Activated gamma-delta T cell treated with anti-CD3 and anti-CD28 coated beads, Interleukin-2, amount 50 U/mL, for 16 hours (primary cell): ENCODE results near the gene PARN.
"Not testable (repeated sequence)": the region's sequence is repeated elsewhere in the genome, so short reads cannot be mapped to it uniquely, and the experiment has no call there.

Experiments
- DNase-seq: peaks from one replicate; pipeline ENCODE4 v3.0.0-alpha.2; 2020; ENCODE audit warnings: low read depth

Gene PARN

DNA sequence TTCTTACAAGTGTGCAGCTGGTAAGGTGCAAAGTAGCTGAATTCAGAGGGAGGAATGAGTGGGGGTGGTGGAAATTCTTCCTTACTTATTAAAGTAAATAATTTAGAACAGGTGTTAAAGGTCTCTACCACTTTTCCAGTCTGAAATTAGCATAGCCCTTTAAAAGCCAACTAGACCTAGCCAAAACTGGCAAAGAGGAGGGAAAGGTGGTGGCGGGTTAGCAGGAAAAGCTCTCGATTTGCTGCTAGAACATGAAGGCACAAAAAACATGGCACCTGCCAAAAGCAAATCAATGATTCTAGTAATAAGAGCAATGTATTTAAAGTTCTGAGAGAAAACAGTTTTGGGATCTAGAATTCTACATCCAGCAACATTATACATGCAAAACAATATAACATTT lies 157.7 kb downstream of the PARN start:
- no peak for DNase-seq

GRCh38 chr16:14470788-14471187 lies 159.3 kb downstream of the PARN start:
- DNase-seq = no peak

- no peak for DNase-seq
Measured at GRCh38 chr16:14465799-14466198, 164.3 kb downstream of the PARN start.

- DNase-seq = no peak
Measured at GRCh38 chr16:14464796-14465195, 165.3 kb downstream of the PARN start.

GRCh38 chr16:14464192-14464591 lies 165.9 kb downstream of the PARN start:
- no peak for DNase-seq

DNA sequence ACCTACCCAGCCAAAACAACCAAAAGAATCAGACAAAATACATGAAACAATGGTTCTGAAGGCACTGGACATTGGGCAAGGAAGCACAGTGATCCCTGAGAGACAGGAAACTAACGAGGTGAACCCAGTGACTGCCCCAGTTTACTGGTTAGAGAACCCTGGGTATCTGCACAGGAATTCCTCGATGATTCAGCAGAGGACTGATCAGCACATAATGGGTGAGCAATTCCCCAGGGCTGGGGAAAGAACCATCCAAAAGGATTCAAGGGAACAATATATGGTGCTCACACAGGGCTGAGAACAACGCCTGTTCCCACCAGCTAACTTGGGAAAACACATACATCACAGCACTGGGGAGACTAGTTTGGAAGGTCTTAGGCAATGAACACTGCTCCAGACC lies 167.2 kb downstream of the PARN start:
- no peak for DNase-seq

GRCh38 chr16:14460726-14461125 lies 169.3 kb downstream of the PARN start:
- no peak for DNase-seq

GRCh38 chr16:14458576-14458975 lies 171.5 kb downstream of the PARN start:
- no peak for DNase-seq

DNA sequence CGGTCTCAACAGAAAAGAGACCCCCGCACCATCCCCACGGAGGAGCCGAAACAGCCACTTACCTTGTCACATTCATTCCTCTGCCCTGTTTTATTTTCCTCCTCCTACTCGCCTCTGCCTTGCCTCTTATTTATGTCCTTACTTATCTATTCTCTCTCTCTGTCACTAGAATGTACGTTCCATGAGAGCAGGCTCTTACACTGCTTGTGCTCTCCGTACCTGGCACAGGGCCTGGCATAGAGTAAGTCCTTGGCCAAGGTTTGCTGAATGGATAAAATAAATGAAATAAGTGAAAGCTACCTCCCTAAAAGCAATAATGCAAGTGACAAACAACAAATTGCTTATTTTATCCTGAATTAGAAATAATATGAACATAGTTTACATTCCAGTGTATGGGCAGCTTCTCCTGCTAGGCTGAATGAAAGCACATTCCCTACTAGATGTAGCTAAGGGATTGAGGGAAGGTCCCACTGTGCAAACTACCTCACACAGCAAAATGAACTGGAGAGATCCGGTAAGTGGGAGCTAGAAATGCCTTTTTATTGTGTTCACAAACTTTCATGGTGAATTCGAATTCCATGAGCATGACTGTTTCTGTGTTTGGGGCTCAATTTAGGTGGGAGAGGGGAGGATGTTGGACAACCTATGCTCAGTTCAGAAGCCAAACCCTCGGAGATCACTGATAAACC lies 173.1 kb downstream of the PARN start:
- DNase-seq = no peak

DNA sequence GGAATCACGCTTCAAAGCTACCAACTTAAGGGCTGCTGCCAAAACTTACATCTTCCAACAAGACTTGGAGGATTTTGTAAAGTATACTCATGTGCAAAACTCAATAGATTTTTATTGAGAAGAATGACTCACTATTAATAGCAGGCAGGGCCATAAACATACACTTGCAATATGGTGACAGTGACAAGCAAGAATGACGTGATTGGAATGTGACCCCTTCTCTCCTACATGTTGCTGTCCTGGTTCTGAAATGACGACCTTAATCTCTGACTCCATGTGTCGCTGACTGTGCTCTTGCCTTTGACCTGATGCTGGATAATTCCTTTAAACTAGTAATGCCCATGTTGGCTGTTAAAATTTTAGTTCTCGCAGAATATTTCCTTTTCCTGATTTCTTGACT lies 174.5 kb downstream of the PARN start:
- no peak for DNase-seq

DNA sequence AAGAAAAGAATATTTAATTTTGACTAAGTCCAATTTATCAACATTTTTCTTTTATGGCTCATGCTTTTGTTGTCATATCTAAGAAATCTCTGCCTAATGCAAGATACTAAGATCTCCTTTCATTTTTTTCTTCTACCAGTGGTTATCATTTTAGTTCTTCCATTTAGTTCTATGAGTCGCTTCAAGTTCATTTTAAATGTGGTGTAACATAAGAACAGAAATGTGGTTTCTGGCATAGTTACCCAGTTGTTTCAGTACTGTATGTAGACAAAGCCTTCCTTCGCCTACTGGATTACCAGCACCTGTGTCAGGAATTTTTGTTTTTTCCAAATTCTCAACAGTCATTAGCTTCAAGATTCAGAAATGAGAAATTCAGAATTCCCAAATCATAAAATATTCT lies 175.7 kb downstream of the PARN start:
- DNase-seq = no peak

GRCh38 chr16:14452066-14452465 lies 178.0 kb downstream of the PARN start:
- no peak for DNase-seq

DNA sequence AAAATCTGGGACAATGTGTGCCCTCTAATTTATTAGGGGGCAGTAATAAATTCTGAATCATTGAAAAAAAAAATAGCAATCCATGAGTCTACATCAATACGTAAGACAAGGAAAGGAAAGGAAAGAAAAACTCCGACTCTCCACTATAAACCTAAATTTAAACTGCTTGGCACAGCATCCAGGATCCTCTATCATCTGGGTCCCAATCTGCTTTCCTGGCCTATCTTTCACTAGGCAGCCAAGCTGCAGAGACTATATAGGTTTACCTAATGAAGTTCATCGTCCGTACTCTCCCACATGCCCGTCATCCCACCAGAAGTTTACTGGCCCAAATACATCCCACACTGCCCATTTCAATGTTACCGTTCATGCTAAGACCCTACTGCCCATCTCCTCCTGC lies 179.2 kb downstream of the PARN start:
- no peak for DNase-seq

GRCh38 chr16:14449790-14450480 lies 180.1 kb downstream of the PARN start:
- DNase-seq = no peak

GRCh38 chr16:14449334-14449733 lies 180.7 kb downstream of the PARN start:
- no peak for DNase-seq

DNA sequence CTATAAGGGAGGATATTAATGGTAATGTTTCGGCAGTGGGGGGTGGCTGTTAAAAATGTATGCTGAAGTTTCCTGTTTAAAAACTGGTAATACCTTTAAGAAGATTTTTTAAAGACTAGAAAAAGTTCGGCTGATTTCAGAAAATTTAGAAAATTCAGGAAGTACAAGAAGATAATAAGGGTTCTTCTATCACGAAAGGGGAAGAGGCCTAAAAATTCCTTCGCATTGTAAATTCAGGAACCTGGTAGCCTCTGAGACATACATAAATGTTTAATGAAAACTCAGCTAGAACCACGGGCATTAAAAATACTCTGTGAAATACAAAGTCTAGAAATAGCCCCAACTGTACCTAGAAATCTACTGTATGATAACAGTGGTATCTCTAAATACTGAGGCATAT lies 181.2 kb downstream of the PARN start:
- DNase-seq = no peak

GRCh38 chr16:14447783-14448182 lies 182.3 kb downstream of the PARN start:
- DNase-seq = no peak

GRCh38 chr16:14446796-14447195 lies 183.3 kb downstream of the PARN start:
- no peak for DNase-seq

DNA sequence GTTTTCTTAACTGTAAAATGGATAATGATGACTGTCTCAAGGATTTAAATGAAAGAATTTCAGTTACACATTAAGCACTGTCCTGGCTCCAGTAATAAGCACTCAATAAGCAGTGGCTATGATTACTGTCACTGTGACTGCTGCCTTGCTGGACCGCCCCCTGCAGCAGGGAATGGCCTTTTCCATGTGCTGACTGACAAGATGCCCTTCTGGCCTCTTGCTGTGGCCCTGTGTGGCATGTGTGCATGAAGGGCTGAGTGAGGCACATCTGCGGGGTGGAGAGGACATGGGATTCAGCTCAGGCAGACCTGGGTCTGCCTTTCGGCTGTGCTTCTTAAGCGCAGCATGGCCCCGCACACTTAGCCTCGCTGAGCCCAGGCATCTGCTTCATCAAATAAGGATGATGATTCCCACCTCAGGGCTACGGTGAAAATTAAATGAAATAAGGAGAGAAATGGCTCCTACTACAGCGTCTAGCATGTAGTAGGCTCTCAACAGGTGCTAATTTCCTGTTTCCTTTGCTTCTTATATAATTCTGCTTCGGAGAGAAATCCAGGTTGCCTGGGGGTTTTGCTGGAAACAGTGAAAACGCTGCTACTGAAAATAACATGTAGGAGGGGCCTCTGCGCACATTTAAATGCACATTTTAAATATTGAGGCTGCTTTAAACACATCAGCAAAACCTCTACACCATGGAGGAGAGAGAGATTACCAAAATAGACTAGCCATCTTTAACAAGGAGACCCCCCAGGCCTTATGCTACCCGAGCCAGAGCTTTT lies 183.9 kb downstream of the PARN start:
- DNase-seq = no peak

GRCh38 chr16:14444979-14445810 lies 184.9 kb downstream of the PARN start:
- no peak for DNase-seq

DNA sequence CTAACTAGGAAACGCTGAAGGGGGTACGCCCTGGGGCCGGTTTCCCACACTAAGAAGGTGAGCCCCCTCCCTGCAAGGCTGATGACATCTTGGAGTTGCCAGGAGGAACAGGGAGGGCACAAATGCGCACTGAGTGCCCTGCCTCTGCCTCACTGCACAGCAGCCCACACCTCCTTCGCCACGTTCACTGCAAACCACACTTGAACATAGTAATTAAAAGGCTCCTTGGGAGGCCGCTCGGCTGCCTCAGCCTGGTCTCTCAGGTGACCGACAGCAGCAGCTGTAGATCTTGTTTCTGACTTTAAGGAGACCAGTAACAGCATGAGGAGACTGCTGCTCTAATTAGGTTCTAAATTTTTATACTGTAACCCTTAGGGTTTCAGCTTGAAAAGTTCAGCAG lies 188.5 kb downstream of the PARN start:
- DNase-seq = not testable (repeated sequence)

DNA sequence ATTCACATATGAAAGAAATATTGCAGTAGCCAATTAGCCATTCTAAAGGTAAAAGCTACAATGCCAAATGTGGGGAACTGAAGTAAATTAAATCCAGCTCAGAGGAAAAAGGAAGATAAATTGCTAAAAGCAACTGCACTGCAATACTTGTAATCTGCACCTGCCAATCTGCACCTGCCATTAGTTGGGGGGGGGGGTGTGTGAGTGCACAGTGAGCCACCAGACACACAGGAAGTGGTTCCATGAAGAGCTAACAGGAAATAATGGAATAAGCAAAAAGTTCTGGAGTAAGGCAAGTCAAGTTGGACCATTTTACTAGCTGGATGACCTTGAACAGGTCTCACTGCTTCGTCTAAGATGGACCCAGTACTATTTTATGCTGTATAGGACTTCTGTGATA lies 191.8 kb downstream of the PARN start:
- DNase-seq = no peak
